ENCODE data around the gene INPP5F.
A peak's percentile ranks its signal among the peaks of the same experiment; 100 is the strongest.
"Not testable (repeated sequence)": the region's sequence is repeated elsewhere in the genome, so short reads cannot be mapped to it uniquely, and the experiment has no call there.

INPP5F gene

GRCh38 chr10:119742947-119743648 is 17.2 kb downstream of the INPP5F start:
- peak; percentile 20 for DNase-seq (ENCODE audit: low spot score)

DNA sequence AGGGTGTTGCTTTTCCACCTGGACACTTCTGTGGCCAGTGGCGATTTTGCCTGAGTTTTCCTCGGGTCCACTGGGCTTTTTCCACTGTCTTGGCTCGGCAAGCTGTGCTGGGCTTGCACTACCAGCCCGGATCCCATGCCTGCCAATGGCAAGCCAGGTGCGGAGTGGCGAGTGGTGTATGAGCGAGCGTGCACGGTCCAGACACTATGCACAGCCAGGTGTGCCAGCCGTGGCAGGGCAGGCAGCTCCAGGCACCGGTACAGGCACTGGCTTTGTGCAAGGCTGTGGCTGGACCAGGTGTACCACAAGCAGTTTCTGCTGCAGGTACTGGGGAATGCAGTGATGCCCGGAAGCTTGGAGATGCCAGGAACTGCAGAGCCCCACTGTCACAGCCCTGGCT is 22.1 kb downstream of the INPP5F start:
- no peak for DNase-seq (ENCODE audit: low spot score)

DNA sequence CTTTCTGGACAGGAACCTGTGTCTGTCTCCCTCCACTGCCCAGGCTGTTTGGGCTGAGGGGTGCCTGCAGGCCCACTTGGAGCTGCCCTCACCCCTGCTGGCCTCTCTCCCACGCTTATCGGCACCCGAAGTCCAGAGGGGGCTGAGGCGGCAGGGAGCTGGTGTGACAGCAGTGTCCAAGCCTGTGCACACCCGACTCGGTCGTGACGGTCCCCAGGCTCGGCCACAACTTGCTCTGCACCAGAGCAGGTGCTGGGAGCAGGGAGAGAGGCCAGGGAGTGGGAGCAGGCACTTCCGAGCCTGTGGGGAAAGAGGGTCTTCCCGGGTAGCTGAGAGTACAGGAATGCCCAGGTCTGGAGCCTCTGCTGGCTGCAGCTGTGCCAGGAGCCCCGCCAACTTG is 23.0 kb downstream of the INPP5F start:
- DNase-seq (ENCODE audit: low spot score), result no peak

DNA sequence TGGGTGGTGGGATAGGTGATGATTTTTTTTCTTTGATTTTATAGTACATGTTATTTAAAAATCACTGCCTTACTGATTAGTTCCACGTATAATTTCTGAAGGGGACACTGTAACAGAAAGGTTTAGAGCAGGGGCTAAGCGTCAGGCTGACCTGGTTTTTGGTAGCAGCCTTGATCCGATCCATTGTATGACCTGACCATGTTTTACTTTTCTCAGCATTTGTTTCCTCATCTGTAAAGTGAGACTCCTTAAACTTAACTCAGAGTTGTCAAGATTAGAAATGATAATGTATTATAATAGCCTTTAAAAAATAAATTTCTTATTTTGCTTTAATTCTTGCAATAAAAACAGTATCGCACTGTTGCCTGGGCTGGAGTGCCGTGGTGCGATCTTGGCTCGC is 23.6 kb downstream of the INPP5F start:
- DNase-seq (ENCODE audit: low spot score), result no peak

- DNase-seq (ENCODE audit: low spot score), result peak; percentile 78
Measured at GRCh38 chr10:119750391-119751230, 24.8 kb downstream of the INPP5F start.

DNA sequence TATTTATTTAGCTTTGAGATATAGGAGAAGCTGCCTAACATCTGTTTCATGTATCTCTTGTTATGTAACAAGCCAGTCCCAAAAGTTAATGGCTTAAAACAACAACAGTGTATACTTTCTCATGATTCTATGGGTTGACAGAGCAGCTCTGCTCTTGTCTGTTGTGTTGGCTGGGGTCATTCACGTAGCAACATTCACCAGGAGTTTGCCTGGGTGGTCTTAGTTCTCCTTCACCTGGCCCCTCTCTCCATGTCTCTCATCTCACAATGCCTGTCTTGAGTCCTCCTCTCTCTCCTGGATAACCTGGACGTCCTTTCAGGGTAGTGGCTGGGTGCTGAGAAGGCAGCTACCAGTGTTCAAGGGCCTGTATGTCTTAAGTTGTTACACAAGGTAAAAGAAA is 27.5 kb downstream of the INPP5F start:
- DNase-seq (ENCODE audit: low spot score), result no peak

DNA sequence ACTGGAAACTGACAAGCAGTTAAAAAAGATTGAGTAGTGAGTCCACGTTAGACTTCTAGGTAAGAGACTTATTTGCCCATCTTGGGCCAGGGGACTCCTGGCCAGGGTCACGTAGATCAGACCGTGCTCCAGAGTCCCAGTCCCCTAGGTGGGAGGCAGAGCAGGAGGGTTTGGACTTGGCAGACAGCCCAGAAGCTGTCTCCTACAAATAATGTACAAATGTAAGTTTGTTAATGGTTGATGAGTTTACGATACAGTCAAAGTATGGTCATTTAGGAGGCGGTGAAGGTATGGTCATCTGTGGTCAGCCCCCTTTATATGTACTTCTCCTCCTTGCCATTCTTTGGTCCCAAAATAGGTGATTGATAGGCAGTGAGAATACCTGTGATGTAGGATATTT is 28.2 kb downstream of the INPP5F start:
- DNase-seq (ENCODE audit: low spot score), result peak; percentile 35

- DNase-seq (ENCODE audit: low spot score), result no peak
Measured at GRCh38 chr10:119754936-119755335, 29.1 kb downstream of the INPP5F start.

DNA sequence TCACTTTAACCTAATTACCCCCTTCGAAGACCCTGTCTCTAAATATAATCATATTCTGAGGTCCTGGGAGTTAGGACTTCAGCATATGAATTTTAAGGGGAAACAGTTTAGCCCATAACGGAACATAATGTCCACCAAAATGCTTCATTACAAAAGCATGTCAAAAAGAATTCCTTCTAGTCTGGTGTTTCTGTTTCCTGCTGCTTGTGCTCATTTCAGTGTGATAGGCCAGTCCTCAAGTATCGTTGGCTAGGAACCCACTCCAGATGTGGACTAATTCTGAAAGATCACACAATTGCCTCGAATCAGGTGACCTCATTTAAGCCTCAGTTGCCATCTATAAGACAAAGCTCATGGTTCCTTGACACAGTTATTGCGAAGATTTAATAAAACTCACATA is 29.6 kb downstream of the INPP5F start:
- no peak for DNase-seq (ENCODE audit: low spot score)

GRCh38 chr10:119758448-119759195 is 32.8 kb downstream of the INPP5F start:
- DNase-seq (ENCODE audit: low spot score), result no peak

GRCh38 chr10:119759832-119760231 is 34.0 kb downstream of the INPP5F start:
- DNase-seq (ENCODE audit: low spot score), result peak; percentile 35

DNA sequence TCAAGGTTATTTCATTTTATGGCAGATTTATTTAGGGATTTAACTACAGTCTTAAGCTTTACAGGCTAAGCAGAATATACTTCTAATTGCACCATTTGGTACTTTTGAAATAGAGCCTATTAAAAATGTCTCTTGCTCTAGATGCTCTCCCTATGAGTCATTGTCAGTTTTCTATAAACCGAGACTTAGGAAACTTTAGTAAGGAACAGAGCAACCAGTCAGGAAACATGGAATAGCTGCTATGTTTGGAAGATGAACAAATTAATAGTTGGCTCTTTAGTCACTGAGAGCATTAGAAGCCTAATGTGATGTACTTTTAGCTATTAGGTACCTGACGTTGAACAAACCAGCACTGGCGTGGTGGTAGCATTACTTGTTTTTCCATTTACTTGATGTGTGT is 35.3 kb downstream of the INPP5F start:
- DNase-seq (ENCODE audit: low spot score), result peak; percentile 60

- DNase-seq (ENCODE audit: low spot score), result no peak
Measured at GRCh38 chr10:119762035-119762434, 36.2 kb downstream of the INPP5F start.

DNA sequence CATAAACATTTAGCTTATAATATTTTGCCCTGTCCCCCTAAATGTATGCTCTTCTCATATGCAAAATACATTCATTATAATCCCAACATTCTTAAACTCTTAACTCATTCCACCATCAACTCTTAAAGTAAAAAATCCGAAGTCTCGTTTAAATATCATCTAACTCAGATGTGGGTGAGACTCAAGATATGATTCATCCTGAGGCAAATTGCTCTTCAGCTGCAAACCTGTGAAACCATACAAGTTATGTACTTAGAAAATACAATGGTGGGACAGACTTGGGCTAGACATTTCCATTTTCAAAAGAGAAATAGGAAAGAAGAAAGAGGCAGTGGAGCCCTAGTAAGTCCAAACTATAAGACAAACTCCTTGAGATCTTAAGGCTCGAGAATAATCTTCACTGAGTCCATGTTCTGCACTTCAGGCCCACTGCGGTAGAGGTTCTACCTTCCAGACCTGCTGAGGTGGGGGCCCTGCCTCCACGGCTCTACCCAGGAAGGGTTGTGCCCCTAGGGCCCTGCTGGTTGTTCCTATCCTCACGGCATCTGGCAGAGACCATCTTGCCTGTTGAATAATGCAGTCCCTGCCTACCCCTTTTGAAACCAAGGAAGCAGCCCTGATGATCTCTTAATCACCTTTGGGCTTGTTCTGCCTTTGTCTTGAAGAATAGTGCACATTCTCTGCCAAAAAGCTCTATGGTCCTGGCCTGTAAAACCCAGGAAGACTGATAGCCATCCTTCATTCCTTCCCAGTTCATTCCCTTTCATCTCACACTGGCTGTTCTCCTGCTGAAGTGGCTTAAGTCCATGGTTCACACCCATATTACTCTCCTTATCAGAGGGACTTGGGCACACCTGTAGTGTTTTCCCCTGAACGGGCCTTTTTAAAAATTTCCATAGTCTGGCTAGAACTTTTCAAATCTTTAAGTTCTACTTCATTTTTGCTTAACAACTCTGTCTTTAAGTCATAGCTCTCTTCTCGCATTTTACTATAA is 37.3 kb downstream of the INPP5F start:
- no peak for DNase-seq (ENCODE audit: low spot score)

- peak; percentile 21 for DNase-seq (ENCODE audit: low spot score)
Measured at GRCh38 chr10:119768455-119769094, 42.7 kb downstream of the INPP5F start.

DNA sequence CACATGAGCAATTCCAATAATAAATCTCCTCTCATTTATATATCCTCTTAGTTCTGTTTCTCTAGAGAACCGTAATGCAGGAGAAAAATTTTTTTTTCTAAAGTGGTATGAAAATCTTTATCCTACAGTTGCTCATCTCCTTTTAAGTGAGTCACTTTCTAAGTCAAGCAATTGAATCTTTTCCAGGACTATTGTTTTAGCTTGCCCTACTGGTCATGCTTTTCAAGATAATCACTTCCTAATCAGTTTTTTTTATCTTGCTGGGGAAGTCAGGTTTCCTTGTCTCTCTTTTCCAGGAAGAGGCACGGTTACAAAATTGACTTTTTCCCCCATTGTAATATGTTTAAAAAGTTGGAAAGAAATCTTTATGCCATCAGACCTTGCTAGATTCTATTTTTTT is 44.0 kb downstream of the INPP5F start:
- DNase-seq (ENCODE audit: low spot score), result peak; percentile 48

- no peak for DNase-seq (ENCODE audit: low spot score)
Measured at GRCh38 chr10:119770928-119771327, 45.1 kb downstream of the INPP5F start.

- no peak for DNase-seq (ENCODE audit: low spot score)
Measured at GRCh38 chr10:119772334-119772733, 46.5 kb downstream of the INPP5F start.

GRCh38 chr10:119773041-119773440 is 47.2 kb downstream of the INPP5F start:
- not testable (repeated sequence) for DNase-seq (ENCODE audit: low spot score)

GRCh38 chr10:119775529-119775928 is 49.7 kb downstream of the INPP5F start:
- no peak for DNase-seq (ENCODE audit: low spot score)

- peak; percentile 44 for DNase-seq (ENCODE audit: low spot score)
Measured at GRCh38 chr10:119776536-119776935, 50.7 kb downstream of the INPP5F start.
